ENCODE measurements around the gene KCNIP4.

The KCNIP4 gene

DNA sequence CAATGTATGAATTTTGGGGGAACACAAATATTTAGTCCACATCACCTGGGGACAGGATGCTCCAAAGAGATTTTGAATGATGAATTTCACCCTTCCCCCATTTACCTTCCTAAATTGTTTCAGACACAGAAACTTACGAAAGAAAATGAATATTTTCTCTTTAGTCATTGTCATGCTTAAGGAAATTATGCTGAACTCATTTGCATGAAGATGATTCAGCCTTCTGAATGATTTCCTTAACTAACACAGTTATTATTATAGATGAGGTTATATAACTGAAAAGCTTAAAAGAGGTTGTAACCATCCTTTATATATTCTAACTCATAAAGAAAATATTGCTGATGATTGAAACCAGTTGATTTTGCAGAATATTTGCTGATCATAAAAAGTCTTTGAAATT is 61.1 kb downstream of the KCNIP4 start:
- TF ChIP-seq POLR2A (IDR thresholded peaks at IDR 0.05; ENCODE audit: low read depth, low read length), result no peak
- FAIRE-seq (no peak), DNase-seq (ENCODE audit: insufficient read length, low spot score) (no peak)

DNA sequence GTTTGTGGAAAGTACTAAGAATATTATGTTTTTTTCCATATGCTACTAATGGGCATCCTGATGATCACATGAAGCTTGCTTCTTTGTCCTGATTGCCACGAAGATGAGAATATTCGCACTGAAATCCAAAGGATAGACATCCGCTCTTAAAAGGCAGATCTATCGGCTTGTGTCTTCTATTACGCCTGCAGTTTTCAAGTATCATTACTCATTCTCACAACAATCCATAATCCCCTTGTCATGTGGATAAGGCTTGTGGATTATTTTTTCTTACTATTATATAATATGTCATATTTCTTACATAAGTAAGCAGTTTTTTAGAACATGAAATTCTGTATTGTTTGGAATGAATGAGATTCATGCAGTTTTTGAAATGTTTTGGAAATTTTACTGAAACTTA is 62.8 kb downstream of the KCNIP4 start:
- FAIRE-seq (no peak), DNase-seq (ENCODE audit: insufficient read length, low spot score) (no peak)
- TF ChIP-seq POLR2A (IDR thresholded peaks at IDR 0.05; ENCODE audit: low read depth, low read length), result no peak

- no peak for FAIRE-seq
- DNase-seq (ENCODE audit: insufficient read length, low spot score), result no peak
- TF ChIP-seq POLR2A (IDR thresholded peaks at IDR 0.05; ENCODE audit: low read depth, low read length), result no peak
Measured at GRCh38 chr4:21885241-21885640, 63.3 kb downstream of the KCNIP4 start.

DNA sequence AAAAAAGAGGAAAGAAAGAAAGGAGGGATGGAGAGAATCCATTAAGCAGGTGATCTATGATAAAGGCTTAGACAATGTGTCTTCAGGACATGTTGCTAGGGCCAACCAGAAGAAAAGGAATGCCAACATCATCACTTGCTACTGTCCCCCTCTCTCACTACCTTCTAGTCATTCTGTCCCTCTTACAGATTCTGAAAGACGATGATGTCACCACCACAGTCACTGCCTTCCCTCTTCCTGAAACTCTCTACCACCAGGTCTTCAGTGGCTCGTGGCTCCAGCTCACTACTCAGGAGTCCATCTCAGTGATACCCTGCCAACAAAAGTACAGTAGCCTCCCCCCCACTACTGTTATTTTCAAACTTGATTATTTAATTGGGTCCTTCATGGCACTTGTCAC is 64.0 kb downstream of the KCNIP4 start:
- TF ChIP-seq POLR2A (IDR thresholded peaks at IDR 0.05; ENCODE audit: low read depth, low read length), result no peak
- no peak for FAIRE-seq
- DNase-seq (ENCODE audit: insufficient read length, low spot score), result no peak

- FAIRE-seq, result no peak
- TF ChIP-seq POLR2A (IDR thresholded peaks at IDR 0.05; ENCODE audit: low read depth, low read length), result no peak
- DNase-seq (ENCODE audit: insufficient read length, low spot score), result no peak
Measured at GRCh38 chr4:21882051-21882839, 66.3 kb downstream of the KCNIP4 start.

DNA sequence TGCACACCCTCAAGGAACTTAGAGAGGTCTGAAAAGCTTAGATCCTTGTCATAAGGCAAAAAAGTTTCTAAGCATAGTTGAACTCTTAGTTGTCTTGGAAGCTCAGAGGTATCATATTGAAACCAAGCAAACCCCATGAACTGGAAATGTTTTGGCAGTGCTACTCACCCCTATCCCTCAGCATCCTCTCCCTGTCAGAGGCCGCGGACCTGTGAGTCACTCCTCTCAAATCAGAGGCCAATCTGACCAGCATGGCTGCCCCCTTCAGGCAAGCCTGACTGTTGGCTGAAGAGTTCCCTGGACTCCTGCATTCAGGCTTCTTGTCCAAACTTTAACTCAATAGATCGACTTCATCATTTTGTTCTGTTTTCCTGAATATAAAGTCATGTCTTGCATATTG is 69.4 kb downstream of the KCNIP4 start:
- TF ChIP-seq POLR2A (IDR thresholded peaks at IDR 0.05; ENCODE audit: low read depth, low read length), result no peak
- FAIRE-seq, result peak; percentile 61
- DNase-seq (ENCODE audit: insufficient read length, low spot score), result peak; percentile 36

GRCh38 chr4:21876711-21877110 is 71.9 kb downstream of the KCNIP4 start:
- FAIRE-seq (no peak), DNase-seq (ENCODE audit: insufficient read length, low spot score) (no peak)
- no peak for TF ChIP-seq POLR2A (IDR thresholded peaks at IDR 0.05; ENCODE audit: low read depth, low read length)

- TF ChIP-seq POLR2A (IDR thresholded peaks at IDR 0.05; ENCODE audit: low read depth, low read length), result no peak
- no peak for DNase-seq (ENCODE audit: insufficient read length, low spot score)
- no peak for FAIRE-seq
Measured at GRCh38 chr4:21873145-21873544, 75.4 kb downstream of the KCNIP4 start.

GRCh38 chr4:21872101-21872500 is 76.5 kb downstream of the KCNIP4 start:
- no peak for TF ChIP-seq POLR2A (IDR thresholded peaks at IDR 0.05; ENCODE audit: low read depth, low read length)
- DNase-seq (ENCODE audit: insufficient read length, low spot score), result no peak
- no peak for FAIRE-seq

DNA sequence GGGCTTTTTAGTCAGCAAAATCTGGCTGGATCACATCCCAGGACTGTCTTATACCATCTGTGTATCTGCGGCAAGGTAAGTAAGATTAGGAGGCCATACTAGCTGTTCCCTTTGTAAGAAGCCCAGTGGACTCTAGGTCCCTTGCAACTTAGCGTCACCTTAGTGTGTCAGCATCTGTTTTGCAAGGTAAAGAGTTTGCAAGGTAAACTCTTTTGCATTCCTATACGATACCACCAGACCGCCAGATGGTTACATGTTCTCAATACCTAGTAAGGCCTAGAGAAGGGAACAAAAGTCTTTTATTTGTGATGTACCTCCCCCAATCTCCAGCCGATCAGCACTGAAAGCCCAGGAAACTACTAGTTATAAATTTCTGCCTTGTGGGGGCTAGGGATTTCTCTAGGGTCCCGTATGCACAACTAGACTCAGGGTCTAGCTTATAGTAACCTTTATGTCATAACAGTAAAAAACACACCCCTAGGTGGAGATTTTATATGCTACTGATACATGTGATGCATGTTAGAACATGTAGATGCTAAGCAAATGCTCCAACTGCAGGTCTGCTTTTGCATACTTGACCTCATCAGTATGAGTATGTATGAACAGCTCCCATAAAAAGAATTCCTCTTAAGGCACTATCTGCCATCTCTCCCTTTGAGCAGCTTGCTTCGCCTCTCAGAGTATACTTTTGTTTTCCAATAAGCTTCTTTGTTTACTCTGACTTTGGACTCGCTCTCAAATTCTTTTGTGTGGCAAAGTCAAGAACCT is 78.4 kb downstream of the KCNIP4 start:
- no peak for TF ChIP-seq POLR2A (IDR thresholded peaks at IDR 0.05; ENCODE audit: low read depth, low read length)
- FAIRE-seq (no peak), DNase-seq (ENCODE audit: insufficient read length, low spot score) (no peak)

DNA sequence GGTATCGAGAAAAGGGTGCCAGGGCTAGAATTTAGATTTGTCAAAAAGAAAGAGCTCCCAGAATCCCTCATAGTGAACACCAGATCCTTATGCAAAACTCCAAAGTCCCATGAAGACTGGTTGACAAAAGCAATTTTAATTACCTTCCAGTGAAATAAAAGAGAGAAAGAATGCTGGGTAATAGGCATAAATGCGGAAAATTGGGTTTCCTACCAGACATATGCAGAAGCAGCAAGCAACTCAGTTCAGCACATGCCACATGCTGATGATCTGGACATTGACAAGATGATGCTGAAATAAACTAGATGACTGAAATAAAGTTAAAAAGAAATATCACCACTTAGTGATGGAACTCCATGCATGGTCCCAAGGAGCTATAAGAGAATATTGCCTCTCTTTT is 83.9 kb downstream of the KCNIP4 start:
- DNase-seq (ENCODE audit: insufficient read length, low spot score) (no peak), FAIRE-seq (no peak)
- no peak for TF ChIP-seq POLR2A (IDR thresholded peaks at IDR 0.05; ENCODE audit: low read depth, low read length)

- no peak for TF ChIP-seq POLR2A (IDR thresholded peaks at IDR 0.05; ENCODE audit: low read depth, low read length)
- no peak for FAIRE-seq
- no peak for DNase-seq (ENCODE audit: insufficient read length, low spot score)
Measured at GRCh38 chr4:21862917-21863316, 85.7 kb downstream of the KCNIP4 start.

- FAIRE-seq, result no peak
- DNase-seq (ENCODE audit: insufficient read length, low spot score), result no peak
Measured at GRCh38 chr4:21858971-21859370, 89.6 kb downstream of the KCNIP4 start.

DNA sequence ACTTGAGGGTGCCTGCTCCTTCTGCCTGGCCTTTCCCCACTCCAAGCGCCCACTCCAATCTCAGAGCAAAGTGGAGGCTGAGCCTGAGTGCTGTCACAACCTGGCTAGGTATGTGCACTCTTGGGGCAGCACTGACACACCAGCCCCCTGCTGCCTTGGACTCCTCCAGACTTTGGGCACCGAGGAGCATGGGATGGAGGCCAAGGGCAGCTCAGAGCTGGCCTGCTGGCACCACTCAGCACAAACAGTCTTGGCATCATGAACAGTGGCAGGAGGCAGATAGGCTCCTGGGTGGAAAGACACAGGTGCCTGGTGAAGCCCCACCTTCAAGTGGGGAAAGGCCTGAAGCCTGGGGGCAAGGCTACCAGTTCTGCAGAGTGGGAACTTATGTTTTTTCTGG is 91.8 kb downstream of the KCNIP4 start:
- FAIRE-seq (no peak), DNase-seq (ENCODE audit: insufficient read length, low spot score) (no peak)
- TF ChIP-seq POLR2A (IDR thresholded peaks at IDR 0.05; ENCODE audit: low read depth, low read length), result no peak

More at GRCh38 chr4:21858971-21859370, 89.6 kb downstream of the KCNIP4 start:
- no peak for TF ChIP-seq POLR2A (IDR thresholded peaks at IDR 0.05; ENCODE audit: low read depth, low read length)

DNA sequence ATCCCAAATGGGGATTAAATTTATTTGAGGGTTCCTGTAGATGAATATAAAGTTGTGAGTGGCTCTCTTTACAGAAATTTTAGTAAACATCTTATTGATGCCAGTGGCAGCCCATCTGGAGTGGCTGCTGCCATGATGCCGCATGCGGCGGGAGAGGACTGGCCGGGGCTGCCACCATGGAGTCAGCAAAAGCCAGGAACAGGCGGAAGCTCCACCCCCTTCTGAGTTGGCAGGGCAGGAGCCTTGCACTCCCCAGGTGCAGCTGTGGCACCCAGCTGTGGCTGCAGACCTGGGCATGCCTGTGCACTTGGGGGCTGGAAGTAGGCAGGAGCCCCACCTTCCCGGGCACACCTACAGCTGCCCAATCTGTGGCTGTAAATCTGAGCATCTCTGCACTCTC is 92.3 kb downstream of the KCNIP4 start:
- no peak for FAIRE-seq
- TF ChIP-seq POLR2A (IDR thresholded peaks at IDR 0.05; ENCODE audit: low read depth, low read length), result no peak
- DNase-seq (ENCODE audit: insufficient read length, low spot score), result no peak
